Endodermal cell (in vitro differentiated cells): ENCODE data around the gene ARL6IP1. TPM values are rescaled to one million over a fixed set of nuclear protein-coding genes. Genes with fewer than 3 reads are reported as not detected.

Experiments
- DNase-seq: peaks from one replicate; pipeline ENCODE4 v3.0.0-alpha.2; 2017
- H3K27ac ChIP-seq: 2 replicates; pipeline ENCODE4 v1.5.1; 2013; ENCODE audit warnings: mild to moderate bottlenecking, low read depth, low read length, moderate library complexity
- H3K27me3 ChIP-seq: 2 replicates; pipeline ENCODE4 v1.6.1; 2013; ENCODE audit warnings: mild to moderate bottlenecking, low read length, moderate library complexity; ENCODE audit not compliant: insufficient read depth, control insufficient read depth, poor library complexity, severe bottlenecking
- H3K36me3 ChIP-seq: 2 replicates; pipeline ENCODE4 v1.7.0; 2013; ENCODE audit warnings: mild to moderate bottlenecking, low read length, moderate library complexity; ENCODE audit not compliant: control insufficient read depth, insufficient read depth
- H3K4me1 ChIP-seq: one replicate; pipeline ENCODE4 v1.7.0; 2013; ENCODE audit warnings: low read length; ENCODE audit not compliant: control insufficient read depth, insufficient read depth
- H3K4me3 ChIP-seq: 2 replicates; pipeline ENCODE4 v1.5.1; 2013; ENCODE audit warnings: mild to moderate bottlenecking, low read length, moderate library complexity
- H3K9ac ChIP-seq: 2 replicates; pipeline ENCODE4 v1.6.1; 2013; ENCODE audit warnings: mild to moderate bottlenecking, low read length, moderate library complexity; ENCODE audit not compliant: poor library complexity, severe bottlenecking; ENCODE audit errors: extremely low read depth
- H3K9me3 ChIP-seq: 2 replicates; pipeline ENCODE4 v1.6.1; 2013; ENCODE audit warnings: mild to moderate bottlenecking, low read length, moderate library complexity; ENCODE audit not compliant: control insufficient read depth
- H3K27ac Mint-ChIP-seq: 2 replicates; pipeline ENCODE4 v1.8.0; 2020; ENCODE audit warnings: mixed read lengths
- H3K27me3 Mint-ChIP-seq: 2 replicates; pipeline ENCODE4 v1.8.0; 2021; ENCODE audit warnings: mild to moderate bottlenecking, mixed read lengths; ENCODE audit not compliant: insufficient read depth
- H3K36me3 Mint-ChIP-seq: 2 replicates; pipeline ENCODE4 v1.8.0; 2020; ENCODE audit warnings: low read depth, mixed read lengths
- H3K4me1 Mint-ChIP-seq: 2 replicates; pipeline ENCODE4 v1.8.0; 2020; ENCODE audit warnings: mixed read lengths
- H3K4me3 Mint-ChIP-seq: 2 replicates; pipeline ENCODE4 v1.8.0; 2020; ENCODE audit warnings: mild to moderate bottlenecking, moderate library complexity, mixed read lengths
- H3K9me3 Mint-ChIP-seq: 2 replicates; pipeline ENCODE4 v1.8.0; 2020; ENCODE audit warnings: mild to moderate bottlenecking, mixed read lengths
- CTCF ChIP-seq: fragments of 200-600 bp; sonication (generic); conservative IDR thresholded peaks from 2 replicates; pipeline ENCODE4 v1.5.0; 2021; ENCODE audit warnings: antibody characterized with exemption, mild to moderate bottlenecking
- WGBS, 2 experiments: methylation state at CpG; one replicate each; pipeline versions ENCODE4 v1.1.5 to v1.1.7; 2013; ENCODE audit warnings: missing lambda C conversion rate in 2 of 2, mixed read lengths in 1 of 2; ENCODE audit not compliant: insufficient coverage in 1 of 2, insufficient read length in 1 of 2; 5-methylcytosine and 5-hydroxymethylcytosine counted together
- total RNA-seq, 2 donors: library from RNA; stranded (reverse); fragmentation: NEBNext Ultra II Directional in 1 of 2; extraction: Animal tissue kit (Norgen Biotek cat#: 25700) in 1 of 2; gene quantifications; 2 replicates in 1 of 2; 3 replicates in 1 of 2; pipeline ENCODE4 v1.2.1, GENCODE V29; 2021

ARL6IP1 gene
- total RNA-seq, 2 donors from 2014 or later, result 331 to 334 TPM

GRCh38 chr16:18836702-18837101, 35.4 kb upstream of the ARL6IP1 start:
- Histone ChIP-seq H3K9ac (no peak overlapping the region), H3K9me3 (no peaks in the 10 kb centered on the region), H3K27ac (no peak overlapping the region), H3K4me1 (peaks cover 5% of the 10 kb centered on the region), H3K4me3 (no peak overlapping the region), H3K27me3 (no peaks in the 10 kb centered on the region), H3K36me3 (peaks cover 98% of the 10 kb centered on the region)
- peaks cover 82% of the 10 kb centered on the region for H3K36me3 Mint-ChIP-seq
- DNase-seq, result no peak
- no peaks in the 10 kb centered on the region for H3K27me3 Mint-ChIP-seq
- no peaks in the 10 kb centered on the region for H3K4me1 Mint-ChIP-seq
- TF ChIP-seq CTCF, result no peak
- no peaks in the 10 kb centered on the region for H3K9me3 Mint-ChIP-seq
- peak overlapping the region; percentile 64 for H3K27ac Mint-ChIP-seq
- no peak overlapping the region for H3K4me3 Mint-ChIP-seq

GRCh38 chr16:18834864-18835263, 33.5 kb upstream of the ARL6IP1 start:
- Histone ChIP-seq H3K27me3 (no peaks in the 10 kb centered on the region), H3K36me3 (peaks cover 95% of the 10 kb centered on the region), H3K9me3 (no peaks in the 10 kb centered on the region), H3K27ac (no peak overlapping the region), H3K4me3 (no peak overlapping the region), H3K4me1 (peaks cover 5% of the 10 kb centered on the region), H3K9ac (no peak overlapping the region)
- H3K36me3 Mint-ChIP-seq, result peaks cover 81% of the 10 kb centered on the region
- peaks cover 3% of the 10 kb centered on the region for H3K4me1 Mint-ChIP-seq
- no peaks in the 10 kb centered on the region for H3K27me3 Mint-ChIP-seq
- no peaks in the 10 kb centered on the region for H3K9me3 Mint-ChIP-seq
- peak overlapping the region; percentile 31 for H3K27ac Mint-ChIP-seq
- no peak for DNase-seq
- H3K4me3 Mint-ChIP-seq, result no peak overlapping the region
- 94 to 98% methylated on average over 2 to 4 of the region's 4 CpGs for WGBS, 2 experiments
- no peak for TF ChIP-seq CTCF

GRCh38 chr16:18833707-18834505, 32.6 kb upstream of the ARL6IP1 start:
- no peak overlapping the region for H3K27ac ChIP-seq
- WGBS, 2 experiments, result 95 to 99% methylated on average over 7 to 9 of the region's 9 CpGs

More at GRCh38 chr16:18833707-18834505, 32.6 kb upstream of the ARL6IP1 start:
- no peak overlapping the region for H3K4me3 Mint-ChIP-seq
- H3K36me3 Mint-ChIP-seq, result peaks cover 84% of the 10 kb centered on the region
- Histone ChIP-seq H3K27me3 (no peaks in the 10 kb centered on the region), H3K9ac (no peak overlapping the region), H3K4me1 (peaks cover 5% of the 10 kb centered on the region), H3K36me3 (peaks cover 96% of the 10 kb centered on the region), H3K4me3 (no peak overlapping the region), H3K9me3 (no peaks in the 10 kb centered on the region)
- H3K27ac Mint-ChIP-seq, result peak overlapping the region; percentile 31
- H3K27me3 Mint-ChIP-seq, result no peaks in the 10 kb centered on the region
- DNase-seq, result no peak
- no peak for TF ChIP-seq CTCF
- no peaks in the 10 kb centered on the region for H3K9me3 Mint-ChIP-seq
- H3K4me1 Mint-ChIP-seq, result peaks cover 3% of the 10 kb centered on the region
